ENCODE data around the gene MBIP. TPM values are rescaled to one million over a fixed set of nuclear protein-coding genes. Genes with fewer than 3 reads are reported as not detected.

MBIP gene
- total and polyA plus RNA-seq, 2 donors (not counting 1 experiment from before 2014, with no cell fraction given) = 14.2 to 28.3 TPM

DNA sequence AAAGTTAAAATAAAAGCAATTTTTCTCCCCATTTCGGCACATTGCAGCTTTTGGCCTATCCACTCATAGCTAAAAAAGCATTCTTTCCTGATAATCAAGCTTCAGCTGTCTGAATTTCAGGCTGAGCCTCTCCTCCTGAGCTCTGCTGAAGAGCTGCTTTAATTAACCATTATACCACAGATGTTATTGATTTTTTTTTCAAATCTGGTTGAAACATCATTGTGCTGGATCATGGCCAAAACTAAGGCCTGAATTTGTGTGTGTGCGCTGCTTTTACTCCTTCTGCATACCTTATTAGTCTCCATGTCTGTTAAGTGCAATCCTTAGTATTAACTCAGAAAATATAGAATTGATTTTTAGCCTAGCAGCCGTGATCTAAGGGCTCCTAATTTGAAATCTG, 52.3 kb downstream of the MBIP start:
- no peak for DNase-seq (ENCODE audit: low read depth in 2 of 2)
- Histone ChIP-seq H3K36me3 (ENCODE audit: control insufficient read depth, insufficient read depth, low read length) (no peaks in the 10 kb centered on the region), H3K4me3 (replicated peaks in 1 of 4; ENCODE audit: control extremely low read depth in 1 of 4, insufficient read depth in 1 of 4, low read depth in 3 of 4, low read length in 4 of 4) (no peak overlapping the region), H3K79me2 (ENCODE audit: control insufficient read depth, insufficient read depth, low read length) (no peaks in the 10 kb centered on the region), H3K9ac (ENCODE audit: insufficient read depth, low read length) (no peak overlapping the region), H3K9me3 (ENCODE audit: control insufficient read depth, insufficient read depth, low read depth, low read length) (no peaks in the 10 kb centered on the region), H3K4me2 (ENCODE audit: extremely low read depth, insufficient read depth, low read length) (no peak overlapping the region), H3K27me3 (ENCODE audit: control insufficient read depth, insufficient read depth, low read length) (peaks cover 23% of the 10 kb centered on the region), H3K4me1 (ENCODE audit: control insufficient read depth, extremely low read depth, insufficient read depth, low read length) (no peaks in the 10 kb centered on the region), H3K27ac (ENCODE audit: insufficient read depth, low read length) (no peak overlapping the region), H4K20me1 (ENCODE audit: control insufficient read depth, extremely low read depth, insufficient read depth, low read length) (no peaks in the 10 kb centered on the region), H2AFZ (ENCODE audit: low read length) (no peak overlapping the region)
- TF ChIP-seq, protein P1, sequence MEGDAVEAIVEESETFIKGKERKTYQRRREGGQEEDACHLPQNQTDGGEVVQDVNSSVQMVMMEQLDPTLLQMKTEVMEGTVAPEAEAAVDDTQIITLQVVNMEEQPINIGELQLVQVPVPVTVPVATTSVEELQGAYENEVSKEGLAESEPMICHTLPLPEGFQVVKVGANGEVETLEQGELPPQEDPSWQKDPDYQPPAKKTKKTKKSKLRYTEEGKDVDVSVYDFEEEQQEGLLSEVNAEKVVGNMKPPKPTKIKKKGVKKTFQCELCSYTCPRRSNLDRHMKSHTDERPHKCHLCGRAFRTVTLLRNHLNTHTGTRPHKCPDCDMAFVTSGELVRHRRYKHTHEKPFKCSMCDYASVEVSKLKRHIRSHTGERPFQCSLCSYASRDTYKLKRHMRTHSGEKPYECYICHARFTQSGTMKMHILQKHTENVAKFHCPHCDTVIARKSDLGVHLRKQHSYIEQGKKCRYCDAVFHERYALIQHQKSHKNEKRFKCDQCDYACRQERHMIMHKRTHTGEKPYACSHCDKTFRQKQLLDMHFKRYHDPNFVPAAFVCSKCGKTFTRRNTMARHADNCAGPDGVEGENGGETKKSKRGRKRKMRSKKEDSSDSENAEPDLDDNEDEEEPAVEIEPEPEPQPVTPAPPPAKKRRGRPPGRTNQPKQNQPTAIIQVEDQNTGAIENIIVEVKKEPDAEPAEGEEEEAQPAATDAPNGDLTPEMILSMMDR (conservative IDR thresholded peaks at IDR 0.05 in 1 of 2, IDR thresholded peaks at IDR 0.05 in 1 of 2; ENCODE audit: low read depth in 1 of 2, low read length in 2 of 2) = no peak
- no peak for TF ChIP-seq EZH2 (IDR thresholded peaks at IDR 0.05; ENCODE audit: low read length, missing control alignments)

DNA sequence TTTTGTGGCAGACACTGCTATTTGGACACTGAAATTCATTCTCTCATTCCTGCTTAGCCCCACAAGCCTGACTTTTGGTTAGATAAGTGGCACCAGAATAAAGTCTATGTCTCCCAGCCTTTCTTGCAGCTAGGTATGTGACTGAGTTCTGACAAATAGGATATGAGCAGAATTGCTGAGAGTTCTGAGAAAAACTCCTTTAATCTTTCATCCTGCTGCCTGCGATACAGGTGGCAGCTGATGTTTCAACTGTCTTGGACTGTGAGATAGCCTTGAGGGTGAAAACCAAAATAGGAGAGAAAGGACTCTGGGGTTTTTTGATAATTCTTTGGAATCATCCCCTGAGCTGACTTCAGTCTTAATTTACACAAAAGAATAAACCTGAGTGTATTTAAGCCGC, 55.8 kb downstream of the MBIP start:
- TF ChIP-seq, protein P1 (conservative IDR thresholded peaks at IDR 0.05 in 1 of 2, IDR thresholded peaks at IDR 0.05 in 1 of 2; ENCODE audit: low read depth in 1 of 2, low read length in 2 of 2) = no peak
- TF ChIP-seq EZH2 (IDR thresholded peaks at IDR 0.05; ENCODE audit: low read length, missing control alignments) = no peak
- Histone ChIP-seq H3K4me1 (ENCODE audit: control insufficient read depth, extremely low read depth, insufficient read depth, low read length) (no peaks in the 10 kb centered on the region), H3K79me2 (ENCODE audit: control insufficient read depth, insufficient read depth, low read length) (no peaks in the 10 kb centered on the region), H3K4me2 (ENCODE audit: extremely low read depth, insufficient read depth, low read length) (no peak overlapping the region), H3K9ac (ENCODE audit: insufficient read depth, low read length) (no peak overlapping the region), H3K9me3 (ENCODE audit: control insufficient read depth, insufficient read depth, low read depth, low read length) (no peaks in the 10 kb centered on the region), H3K4me3 (replicated peaks in 1 of 4; ENCODE audit: control extremely low read depth in 1 of 4, insufficient read depth in 1 of 4, low read depth in 3 of 4, low read length in 4 of 4) (no peak overlapping the region), H3K36me3 (ENCODE audit: control insufficient read depth, insufficient read depth, low read length) (no peaks in the 10 kb centered on the region), H4K20me1 (ENCODE audit: control insufficient read depth, extremely low read depth, insufficient read depth, low read length) (no peaks in the 10 kb centered on the region), H3K27me3 (ENCODE audit: control insufficient read depth, insufficient read depth, low read length) (peaks cover 2% of the 10 kb centered on the region), H3K27ac (ENCODE audit: insufficient read depth, low read length) (no peak overlapping the region), H2AFZ (ENCODE audit: low read length) (no peak overlapping the region)
- DNase-seq (ENCODE audit: low read depth in 2 of 2) = no peak

DNA sequence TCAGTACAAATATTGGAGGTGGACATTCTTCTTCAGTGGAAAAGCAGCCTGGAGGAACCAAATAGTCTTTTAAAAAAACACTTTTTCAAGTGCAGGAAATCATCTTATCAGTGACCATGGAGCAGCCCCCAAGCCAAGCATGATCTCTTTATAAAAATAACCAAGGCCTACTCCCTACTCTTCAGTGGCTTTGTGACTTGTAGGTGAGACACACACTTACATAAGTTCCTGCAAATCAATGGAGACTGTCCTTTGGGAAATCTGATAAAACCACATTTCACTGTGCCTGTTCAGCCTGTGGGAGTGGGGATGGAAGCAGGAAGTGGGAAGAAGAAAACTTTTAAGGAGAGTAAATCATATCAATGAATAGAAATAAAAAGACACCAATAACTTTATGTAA, 56.3 kb downstream of the MBIP start:
- Histone ChIP-seq H3K79me2 (ENCODE audit: control insufficient read depth, insufficient read depth, low read length) (no peaks in the 10 kb centered on the region), H3K4me2 (ENCODE audit: extremely low read depth, insufficient read depth, low read length) (no peak overlapping the region), H3K9ac (ENCODE audit: insufficient read depth, low read length) (no peak overlapping the region), H3K27ac (ENCODE audit: insufficient read depth, low read length) (no peak overlapping the region), H2AFZ (ENCODE audit: low read length) (no peak overlapping the region), H3K27me3 (ENCODE audit: control insufficient read depth, insufficient read depth, low read length) (peaks cover 2% of the 10 kb centered on the region), H3K4me1 (ENCODE audit: control insufficient read depth, extremely low read depth, insufficient read depth, low read length) (no peaks in the 10 kb centered on the region), H3K4me3 (replicated peaks in 1 of 4; ENCODE audit: control extremely low read depth in 1 of 4, insufficient read depth in 1 of 4, low read depth in 3 of 4, low read length in 4 of 4) (no peak overlapping the region), H4K20me1 (ENCODE audit: control insufficient read depth, extremely low read depth, insufficient read depth, low read length) (no peaks in the 10 kb centered on the region), H3K9me3 (ENCODE audit: control insufficient read depth, insufficient read depth, low read depth, low read length) (no peaks in the 10 kb centered on the region), H3K36me3 (ENCODE audit: control insufficient read depth, insufficient read depth, low read length) (no peaks in the 10 kb centered on the region)
- no peak for TF ChIP-seq EZH2 (IDR thresholded peaks at IDR 0.05; ENCODE audit: low read length, missing control alignments)
- TF ChIP-seq, protein P1 (conservative IDR thresholded peaks at IDR 0.05 in 1 of 2, IDR thresholded peaks at IDR 0.05 in 1 of 2; ENCODE audit: low read depth in 1 of 2, low read length in 2 of 2) = no peak
- no peak for DNase-seq (ENCODE audit: low read depth in 2 of 2)
